ENCODE data around the gene ZNF485.
"Not testable (repeated sequence)": the region's sequence is repeated elsewhere in the genome, so short reads cannot be mapped to it uniquely, and the experiment has no call there.

Gene ZNF485

GRCh38 chr10:43607199-43607573, 948 bp downstream of the ZNF485 start:
- FAIRE-seq = no peak

- no peak for FAIRE-seq
These were observed 4.4 kb downstream of the ZNF485 start for GRCh38 chr10:43610636-43611035.

GRCh38 chr10:43616697-43617370, 10.6 kb downstream of the ZNF485 start:
- no peak for FAIRE-seq

- no peak for FAIRE-seq
These were observed 13.1 kb downstream of the ZNF485 start for GRCh38 chr10:43619368-43619767.

DNA sequence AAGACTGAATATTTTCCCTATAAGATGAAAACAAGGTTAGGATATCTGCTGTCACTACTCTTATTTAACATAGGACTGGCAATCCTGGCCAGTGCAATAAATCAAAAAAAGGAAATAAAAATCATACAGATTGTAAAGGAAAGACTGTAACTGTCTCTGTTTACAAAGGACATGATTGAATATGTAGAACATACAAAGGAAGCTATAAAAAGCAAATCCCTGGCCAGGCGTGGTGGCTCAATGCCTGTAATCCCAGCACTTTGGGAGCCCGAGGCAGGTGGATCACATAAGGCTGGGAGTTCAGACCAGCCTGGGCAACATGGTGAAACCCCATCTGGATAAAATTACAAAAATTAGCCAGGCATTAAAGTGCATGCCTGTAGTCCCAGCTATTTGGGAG, 15.8 kb downstream of the ZNF485 start:
- no peak for FAIRE-seq

DNA sequence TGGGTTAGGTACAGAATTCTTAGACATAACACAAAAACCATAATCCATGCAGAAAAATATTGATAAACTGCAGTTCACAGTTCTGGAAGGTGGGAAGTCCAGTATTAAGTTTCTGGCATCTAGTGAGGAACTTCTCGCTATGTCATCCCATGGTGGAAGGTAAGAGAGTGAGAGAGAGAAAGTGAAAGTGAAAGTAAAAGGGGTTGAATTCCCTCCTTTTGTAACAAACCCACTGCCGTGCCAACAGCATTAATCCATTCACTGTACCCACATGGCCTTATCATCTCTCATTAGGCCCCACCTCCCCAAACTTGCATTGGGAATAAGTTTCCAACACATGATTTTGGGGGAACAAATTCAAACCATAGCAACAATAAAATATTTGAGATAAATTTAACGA, 17.1 kb downstream of the ZNF485 start:
- no peak for FAIRE-seq

DNA sequence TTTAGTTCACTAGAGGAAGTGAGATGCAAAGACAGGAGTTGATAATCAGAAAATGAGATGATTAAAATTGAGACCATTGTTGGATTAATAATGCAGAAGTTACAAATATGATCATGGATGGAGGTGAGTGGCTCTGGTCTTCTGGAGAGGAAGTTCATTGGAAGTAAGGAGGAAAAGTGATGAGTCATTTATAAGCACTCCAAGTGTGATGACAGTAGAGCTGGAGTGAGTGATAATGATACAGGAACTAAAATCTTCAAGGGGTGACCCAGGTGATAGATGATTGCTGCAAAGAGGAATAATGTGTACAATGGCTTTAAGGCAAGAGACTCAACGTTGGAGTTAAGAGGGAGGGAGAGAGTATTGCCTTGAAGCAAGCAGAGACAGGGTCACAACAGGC, 21.7 kb downstream of the ZNF485 start:
- FAIRE-seq = no peak

- FAIRE-seq = no peak
These were observed 22.7 kb downstream of the ZNF485 start for GRCh38 chr10:43628956-43629355.

- FAIRE-seq = not testable (repeated sequence)
These were observed 29.6 kb downstream of the ZNF485 start for GRCh38 chr10:43635816-43636215.

DNA sequence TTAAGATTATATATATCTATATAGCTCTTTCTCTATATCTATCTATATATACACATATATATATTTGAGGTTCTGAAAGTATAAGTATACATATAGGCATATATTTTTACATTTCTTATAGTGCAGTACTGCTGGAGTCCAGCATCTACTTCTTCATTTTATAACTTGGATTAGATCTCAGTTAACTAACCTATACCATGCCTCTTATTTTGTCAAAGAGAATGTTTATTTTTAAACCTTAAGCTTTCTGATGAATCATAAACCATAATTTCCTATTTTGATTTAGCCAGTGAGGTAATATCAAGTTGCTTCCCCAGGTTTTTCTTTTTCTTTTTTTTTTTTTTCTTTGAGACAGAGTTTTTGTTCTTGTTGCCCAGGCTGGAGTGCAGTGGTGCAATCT, 34.4 kb downstream of the ZNF485 start:
- no peak for FAIRE-seq

DNA sequence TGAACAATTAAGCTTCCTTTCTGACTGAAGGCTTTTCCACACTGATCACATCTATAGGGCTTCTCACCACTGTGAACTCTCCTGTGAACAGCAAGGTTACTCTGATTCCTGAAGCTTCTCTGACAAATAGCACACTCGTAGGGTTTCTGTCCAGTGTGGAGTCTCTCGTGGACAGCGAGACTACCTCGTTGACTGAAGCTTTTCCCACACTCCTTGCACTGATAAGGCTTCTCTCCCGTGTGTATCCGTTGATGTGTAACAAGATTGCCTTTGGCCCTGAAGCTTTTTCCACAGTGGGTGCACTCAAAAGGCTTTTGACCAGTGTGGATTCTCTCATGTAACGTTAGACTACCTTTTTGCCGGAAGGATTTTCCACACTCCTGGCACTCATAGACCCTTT, 38.0 kb downstream of the ZNF485 start:
- FAIRE-seq = no peak

DNA sequence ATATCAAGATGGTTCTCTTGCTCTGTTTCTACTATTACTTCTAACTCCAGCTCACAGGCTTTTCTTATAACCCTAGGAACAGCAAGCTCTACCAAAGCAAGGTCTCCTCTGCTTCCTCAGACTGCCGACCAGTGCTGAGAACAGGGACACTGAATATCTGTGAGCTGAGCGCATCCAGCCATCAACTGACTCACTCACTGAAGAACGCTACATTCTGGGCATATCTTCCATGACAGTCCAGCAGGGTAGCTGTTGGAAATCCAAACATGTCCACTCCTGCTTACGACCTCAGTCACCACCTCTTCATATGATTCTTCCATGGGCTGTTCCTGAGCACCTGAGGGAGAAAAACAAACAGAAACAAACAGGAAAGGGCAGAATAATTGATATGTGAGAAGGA, 39.6 kb downstream of the ZNF485 start:
- FAIRE-seq = no peak

DNA sequence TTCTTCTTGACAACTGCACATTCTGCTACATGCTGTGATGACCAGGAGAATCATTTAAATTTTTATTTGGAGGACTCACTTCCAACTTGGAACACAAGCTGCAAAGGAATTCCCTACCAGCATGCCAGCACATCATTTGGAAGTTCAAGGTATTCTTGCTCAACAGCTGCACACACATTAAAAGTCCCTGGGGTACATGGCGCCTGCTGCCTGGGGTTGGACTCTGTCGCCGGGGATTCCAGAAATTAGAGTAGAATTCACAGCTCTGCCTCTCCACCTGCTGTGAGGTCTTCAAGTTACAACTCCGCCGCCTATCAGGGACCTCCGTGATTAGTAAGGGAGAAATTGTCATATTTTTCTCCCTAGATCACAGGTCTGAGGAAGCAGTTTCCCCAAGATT, 41.3 kb downstream of the ZNF485 start:
- no peak for FAIRE-seq

GRCh38 chr10:43648095-43648397, 41.8 kb downstream of the ZNF485 start:
- FAIRE-seq = no peak

DNA sequence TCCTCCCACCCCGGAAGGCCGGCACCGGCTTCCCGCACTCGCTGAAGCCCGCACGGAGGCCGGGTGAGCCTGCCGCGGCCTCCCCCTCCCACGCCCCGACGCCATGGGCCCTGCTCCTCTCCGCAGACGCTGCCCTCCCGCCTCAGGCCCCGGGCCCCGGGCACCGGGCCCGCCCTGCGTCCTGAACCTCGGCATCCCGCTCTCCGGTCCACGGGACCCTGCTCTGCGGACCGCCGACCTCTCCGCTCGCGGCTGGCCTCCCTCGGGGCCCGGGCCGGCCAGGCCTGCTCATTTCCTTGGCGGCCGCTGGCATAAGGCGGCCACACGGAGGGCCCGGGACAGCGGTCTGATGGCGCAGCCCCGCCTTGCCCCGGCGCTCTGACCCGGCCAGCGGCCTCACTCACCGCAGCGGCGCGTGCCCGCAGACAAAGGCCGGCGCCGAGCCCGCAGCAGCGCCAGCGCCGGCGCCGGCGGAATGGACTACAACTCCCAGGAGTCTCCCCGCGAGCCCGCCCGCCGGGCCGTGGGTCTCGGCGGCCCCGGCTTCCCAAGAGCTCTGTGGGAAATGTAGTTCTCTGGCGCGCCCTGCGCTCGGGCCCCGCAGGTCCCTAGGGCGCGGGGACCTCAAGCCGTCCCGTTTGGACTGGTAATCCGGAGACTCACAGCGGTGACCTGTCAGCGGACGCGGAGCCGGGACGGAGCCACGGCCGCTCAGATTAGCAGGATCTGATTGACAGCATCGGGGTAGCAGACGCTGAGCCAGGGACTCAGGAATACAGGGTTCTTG, 42.4 kb downstream of the ZNF485 start, which contains the start of gene ZNF32:
Gene ZNF32 (minus strand): TSS at position 484 of the 787 bp plus-strand sequence. CDS start 2,748 bp downstream, outside the sequence.
- FAIRE-seq = no peak

DNA sequence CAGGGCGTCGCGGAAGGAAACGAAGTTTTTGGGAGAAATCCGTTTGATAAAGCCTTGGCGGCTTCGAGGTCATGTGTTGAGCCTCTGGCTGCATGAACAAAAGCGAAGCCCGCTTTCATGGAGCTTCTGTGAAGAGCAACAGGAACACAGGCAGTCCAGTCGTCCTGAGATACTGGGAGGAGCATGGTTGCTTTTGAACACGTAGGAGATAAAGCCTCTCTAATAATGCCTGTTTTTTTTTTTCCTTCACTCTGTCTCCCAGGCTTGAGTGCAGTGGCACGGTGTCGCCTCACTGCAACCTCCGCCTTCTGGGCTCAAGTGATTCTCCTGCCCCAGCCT, 42.9 kb downstream of the ZNF485 start:
- no peak for FAIRE-seq

DNA sequence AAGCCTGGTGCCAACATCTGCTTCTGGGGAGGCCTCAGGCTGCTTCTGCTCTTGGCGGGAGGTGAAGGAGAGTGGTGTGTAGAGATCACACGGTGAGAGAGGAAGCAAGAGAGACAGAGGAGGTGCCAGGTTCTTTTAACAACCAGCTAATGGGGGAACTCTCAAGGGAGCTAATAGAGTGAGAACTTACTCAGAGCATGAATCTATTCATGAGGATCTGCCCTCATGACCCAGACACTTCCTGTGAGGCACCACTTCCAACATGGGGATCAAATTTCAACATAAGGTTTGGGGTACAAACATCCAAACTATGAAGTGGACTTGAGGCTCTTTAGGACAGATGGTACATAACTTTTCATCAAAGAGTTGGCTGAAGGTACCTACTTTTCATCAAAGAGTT, 47.5 kb downstream of the ZNF485 start:
- FAIRE-seq = no peak

DNA sequence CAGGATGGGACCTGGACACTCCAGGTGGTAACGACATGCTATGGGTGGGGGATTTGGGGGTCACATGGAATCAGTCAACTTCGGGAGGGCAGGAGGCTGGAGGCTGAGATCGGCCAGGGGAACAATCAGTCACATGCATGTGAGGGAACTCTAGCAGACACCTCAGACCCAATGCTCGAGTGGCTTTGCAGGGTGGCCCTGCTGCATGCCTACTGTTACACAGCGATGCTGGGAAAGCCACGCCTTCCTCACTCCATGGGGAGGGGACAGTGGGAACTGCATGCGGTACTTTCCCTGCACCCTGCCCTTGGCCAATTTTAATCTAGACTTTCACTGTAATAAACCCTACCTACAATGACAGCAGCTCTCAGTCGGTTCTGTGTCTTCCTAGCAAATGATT, 49.1 kb downstream of the ZNF485 start:
- no peak for FAIRE-seq

DNA sequence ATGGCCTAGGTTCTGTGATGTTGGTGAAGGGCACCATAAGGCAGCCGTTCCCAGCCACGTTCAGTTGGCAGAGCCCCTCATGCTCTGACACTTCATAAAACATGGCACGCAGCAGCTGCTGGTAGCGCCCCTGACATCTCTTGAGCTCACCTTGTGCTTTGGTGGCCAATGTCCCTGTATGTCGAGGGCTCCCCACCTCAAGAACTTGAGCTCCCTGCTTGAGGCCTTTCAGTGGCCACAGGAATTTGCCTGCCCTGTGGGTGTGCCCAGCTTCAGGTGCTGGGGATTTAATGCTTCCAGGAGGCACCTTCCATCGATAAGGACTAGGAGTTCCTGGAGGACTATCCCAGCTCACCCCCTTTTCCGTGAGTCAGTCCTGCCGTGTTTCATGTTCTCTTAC, 52.0 kb downstream of the ZNF485 start:
- FAIRE-seq = no peak

- FAIRE-seq = no peak
These were observed 58.8 kb downstream of the ZNF485 start for GRCh38 chr10:43665054-43665453.

DNA sequence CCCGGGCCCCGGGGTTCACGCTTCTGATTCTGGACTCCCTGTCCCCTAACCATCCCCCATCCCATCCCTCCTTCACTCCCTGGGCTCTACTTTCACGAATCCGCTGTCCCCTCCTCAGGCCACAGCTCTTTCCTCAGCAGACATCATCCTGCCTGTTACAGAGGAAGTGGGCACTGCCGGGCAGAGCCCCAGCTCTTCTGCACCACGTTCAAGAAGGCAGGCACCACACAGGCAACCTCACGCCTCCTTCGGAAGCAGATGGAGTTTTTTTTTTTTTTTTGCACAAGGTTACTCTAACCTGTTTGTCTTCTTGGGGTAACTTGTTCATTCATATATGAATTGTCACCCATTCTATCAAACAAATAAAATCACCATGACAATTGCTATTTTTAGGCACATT, 60.3 kb downstream of the ZNF485 start:
- FAIRE-seq = no peak

DNA sequence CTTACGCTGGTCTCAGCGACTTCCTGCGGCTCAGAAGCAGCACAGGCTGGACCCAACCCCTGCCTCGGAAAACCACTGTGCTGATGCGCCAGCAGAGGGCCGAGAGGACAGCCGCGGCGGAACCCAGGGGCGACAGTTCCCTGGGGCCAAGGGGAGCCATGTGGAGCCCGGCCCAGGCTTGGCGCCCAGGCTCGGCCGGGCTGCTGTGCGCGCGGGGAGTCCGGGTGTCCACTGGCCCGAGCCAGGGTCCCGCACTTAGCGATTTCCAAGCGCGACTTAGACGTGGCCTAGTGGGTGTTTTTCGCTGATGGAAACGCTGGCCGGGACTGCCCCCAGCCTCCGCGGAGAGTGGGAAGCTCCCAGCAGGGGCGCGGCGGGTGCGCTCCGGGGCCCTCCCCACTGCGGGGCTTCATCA, 61.1 kb downstream of the ZNF485 start:
- no peak for FAIRE-seq
